Jurkat, Clone E6-1 (cell line): Measurements from ENCODE around the gene LBP.
"Not testable (repeated sequence)": the region's sequence is repeated elsewhere in the genome, so short reads cannot be mapped to it uniquely, and the experiment has no call there.

ENCODE experiments used
- DNase-seq: peaks from one replicate; pipeline ENCODE4 v3.0.0-alpha.2; 2011; ENCODE audit warnings: low read depth, low spot score
- H3K4me3 ChIP-seq: 2 replicates; pipeline ENCODE4 v1.5.1; 2011; ENCODE audit warnings: mild to moderate bottlenecking, low read length, control low read depth, moderate library complexity

Gene LBP

GRCh38 chr20:38377838-38378237, 31.6 kb downstream of the LBP start:
- not testable (repeated sequence) for DNase-seq, H3K4me3 ChIP-seq

- H3K4me3 ChIP-seq = no peak overlapping the region
- DNase-seq = no peak
Observed at GRCh38 chr20:38383147-38383546, 36.9 kb downstream of the LBP start.

- no peak for DNase-seq
- no peak overlapping the region for H3K4me3 ChIP-seq
Observed at GRCh38 chr20:38386004-38386403, 39.7 kb downstream of the LBP start.

GRCh38 chr20:38386851-38387250, 40.6 kb downstream of the LBP start:
- DNase-seq = no peak
- no peak overlapping the region for H3K4me3 ChIP-seq

- H3K4me3 ChIP-seq = no peak overlapping the region
- no peak for DNase-seq
Observed at GRCh38 chr20:38387953-38388352, 41.7 kb downstream of the LBP start.

- no peak overlapping the region for H3K4me3 ChIP-seq
- no peak for DNase-seq
Observed at GRCh38 chr20:38392356-38392755, 46.1 kb downstream of the LBP start.

- no peak overlapping the region for H3K4me3 ChIP-seq
- no peak for DNase-seq
Observed at GRCh38 chr20:38393259-38393658, 47.0 kb downstream of the LBP start.

- no peak for DNase-seq
Observed at GRCh38 chr20:38395165-38395564, 48.9 kb downstream of the LBP start.

GRCh38 chr20:38395751-38396395, 49.6 kb downstream of the LBP start:
- not testable (repeated sequence) for H3K4me3 ChIP-seq, DNase-seq

More at GRCh38 chr20:38395165-38395564, 48.9 kb downstream of the LBP start:
- no peak overlapping the region for H3K4me3 ChIP-seq

- no peak overlapping the region for H3K4me3 ChIP-seq
- DNase-seq = no peak
Observed at GRCh38 chr20:38402089-38402488, 55.8 kb downstream of the LBP start.

GRCh38 chr20:38402816-38403215, 56.5 kb downstream of the LBP start:
- DNase-seq = no peak
- H3K4me3 ChIP-seq = no peak overlapping the region

GRCh38 chr20:38404016-38404415, 57.7 kb downstream of the LBP start:
- H3K4me3 ChIP-seq = no peak overlapping the region
- no peak for DNase-seq

- no peak overlapping the region for H3K4me3 ChIP-seq
- DNase-seq = no peak
Observed at GRCh38 chr20:38405132-38405531, 58.9 kb downstream of the LBP start.

GRCh38 chr20:38406476-38406875, 60.2 kb downstream of the LBP start:
- no peak for DNase-seq
- no peak overlapping the region for H3K4me3 ChIP-seq

GRCh38 chr20:38407321-38407720, 61.0 kb downstream of the LBP start:
- no peak for DNase-seq
- H3K4me3 ChIP-seq = no peak overlapping the region

- H3K4me3 ChIP-seq, DNase-seq: not testable (repeated sequence)
Observed at GRCh38 chr20:38407822-38408221, 61.5 kb downstream of the LBP start.

- no peak for DNase-seq
- H3K4me3 ChIP-seq = no peak overlapping the region
Observed at GRCh38 chr20:38412877-38413577, 66.7 kb downstream of the LBP start.

GRCh38 chr20:38414769-38415450, 68.6 kb downstream of the LBP start:
- DNase-seq = no peak
- no peak overlapping the region for H3K4me3 ChIP-seq

GRCh38 chr20:38418509-38419204, 72.4 kb downstream of the LBP start:
- no peak for DNase-seq
- no peak overlapping the region for H3K4me3 ChIP-seq
